GM18858 (cell line): ENCODE data around the gene CCDC12.

Source experiments
- ATAC-seq: cut with Tn5 transposase; IDR thresholded peaks from one replicate; pipeline ENCODE4 v1.9.1; 2021; ENCODE audit not compliant: unreplicated experiment

Gene CCDC12

GRCh38 chr3:46895761-46896160 is 80.8 kb downstream of the CCDC12 start:
- no peak for ATAC-seq

GRCh38 chr3:46895204-46895660 is 81.3 kb downstream of the CCDC12 start:
- no peak for ATAC-seq

- ATAC-seq = no peak
These were observed 82.3 kb downstream of the CCDC12 start for GRCh38 chr3:46894256-46894655.

GRCh38 chr3:46893763-46894162 is 82.8 kb downstream of the CCDC12 start:
- ATAC-seq = no peak

GRCh38 chr3:46893146-46893748 is 83.3 kb downstream of the CCDC12 start:
- no peak for ATAC-seq

GRCh38 chr3:46892285-46893145 is 84.0 kb downstream of the CCDC12 start:
- ATAC-seq = no peak

- ATAC-seq = no peak
These were observed 85.4 kb downstream of the CCDC12 start for GRCh38 chr3:46891132-46891531.

- no peak for ATAC-seq
These were observed 86.4 kb downstream of the CCDC12 start for GRCh38 chr3:46890132-46890531.

GRCh38 chr3:46889381-46890110 is 87.0 kb downstream of the CCDC12 start:
- ATAC-seq = no peak

- no peak for ATAC-seq
These were observed 87.8 kb downstream of the CCDC12 start for GRCh38 chr3:46888705-46889104.

GRCh38 chr3:46887980-46888494 is 88.5 kb downstream of the CCDC12 start:
- ATAC-seq = no peak

GRCh38 chr3:46885612-46886011 is 90.9 kb downstream of the CCDC12 start:
- no peak for ATAC-seq

GRCh38 chr3:46884929-46885328 is 91.6 kb downstream of the CCDC12 start:
- no peak for ATAC-seq

GRCh38 chr3:46884427-46884826 is 92.1 kb downstream of the CCDC12 start:
- ATAC-seq = no peak

- ATAC-seq = no peak
These were observed 92.7 kb downstream of the CCDC12 start for GRCh38 chr3:46883830-46884185.

GRCh38 chr3:46883054-46883829 is 93.3 kb downstream of the CCDC12 start:
- ATAC-seq = no peak

GRCh38 chr3:46882377-46883053 is 94.0 kb downstream of the CCDC12 start:
- ATAC-seq = no peak

- no peak for ATAC-seq
These were observed 94.8 kb downstream of the CCDC12 start for GRCh38 chr3:46881596-46882376.

GRCh38 chr3:46880884-46881595 is 95.5 kb downstream of the CCDC12 start:
- no peak for ATAC-seq
